ENCODE measurements around the gene CNTD1.

GRCh38 chr17:42853004-42853403, 54.3 kb downstream of the CNTD1 start:
- TF ChIP-seq SP1 (CRISPR knock-in tag; conservative IDR thresholded peaks at IDR 0.05) (no peak), NFYB (CRISPR knock-in tag; conservative IDR thresholded peaks at IDR 0.05; ENCODE audit: low read depth) (no peak), CTCF (IDR thresholded peaks at IDR 0.05) (no peak), TEAD4 (CRISPR knock-in tag; IDR thresholded peaks at IDR 0.05) (no peak)

All from WTC11 (cell line).